ENCODE results near the gene FOXA1.

FOXA1 gene

GRCh38 chr14:37597914-37598746, 3.1 kb upstream of the FOXA1 start:
- peak overlapping the region; percentile 17 for H3K4me3 ChIP-seq (ENCODE audit: low read length)

GRCh38 chr14:37597538-37597913, 2.5 kb upstream of the FOXA1 start:
- peak; percentile 59 for TF ChIP-seq CTCF (conservative IDR thresholded peaks at IDR 0.05; ENCODE audit: low read depth, low read length)
- no peak for DNase-seq (ENCODE audit: low read depth)
- no peak overlapping the region for H3K4me3 ChIP-seq (ENCODE audit: low read length)

More at GRCh38 chr14:37597914-37598746, 3.1 kb upstream of the FOXA1 start:
- TF ChIP-seq CTCF (conservative IDR thresholded peaks at IDR 0.05; ENCODE audit: low read depth, low read length) = no peak
- no peak for DNase-seq (ENCODE audit: low read depth)

GRCh38 chr14:37596790-37597472, 1.9 kb upstream of the FOXA1 start:
- TF ChIP-seq CTCF (conservative IDR thresholded peaks at IDR 0.05; ENCODE audit: low read depth, low read length) = no peak
- H3K4me3 ChIP-seq (ENCODE audit: low read length) = no peak overlapping the region
- DNase-seq (ENCODE audit: low read depth) = no peak

- DNase-seq (ENCODE audit: low read depth) = no peak
- no peak for TF ChIP-seq CTCF (conservative IDR thresholded peaks at IDR 0.05; ENCODE audit: low read depth, low read length)
- H3K4me3 ChIP-seq (ENCODE audit: low read length) = peak overlapping the region; percentile 15
Measured at GRCh38 chr14:37595809-37596621, 966 bp upstream of the FOXA1 start.

- TF ChIP-seq CTCF (conservative IDR thresholded peaks at IDR 0.05; ENCODE audit: low read depth, low read length) = peak; percentile 87
- DNase-seq (ENCODE audit: low read depth) = no peak
- H3K4me3 ChIP-seq (ENCODE audit: low read length) = peak overlapping the region; percentile 44
Measured at GRCh38 chr14:37594238-37594970, 645 bp downstream of the FOXA1 start.

- no peak for TF ChIP-seq CTCF (conservative IDR thresholded peaks at IDR 0.05; ENCODE audit: low read depth, low read length)
- no peak overlapping the region for H3K4me3 ChIP-seq (ENCODE audit: low read length)
- no peak for DNase-seq (ENCODE audit: low read depth)
Measured at GRCh38 chr14:37593511-37594237, 1.4 kb downstream of the FOXA1 start.
